OCI-LY1 (cell line): ENCODE measurements around the gene ZNF688.
A peak's percentile ranks its signal among the peaks of the same experiment; 100 is the strongest.

ENCODE experiments used
- H2AFZ ChIP-seq: fragments of 200-600 bp; sonication (generic), shearing (Covaris generic); 2 replicates; pipeline ENCODE4 v1.6.0; 2014; ENCODE audit warnings: antibody characterized with exemption, mild to moderate bottlenecking, low read length
- H3F3A ChIP-seq: fragments of 200-600 bp; sonication (generic), shearing (Covaris generic); 2 replicates; pipeline ENCODE4 v1.6.0; 2014; ENCODE audit warnings: mild to moderate bottlenecking, antibody characterized with exemption, low read length, moderate library complexity; ENCODE audit not compliant: insufficient read depth
- H3K27ac ChIP-seq: fragments of 200-600 bp; sonication (generic); 2 replicates; pipeline ENCODE4 v1.5.1; 2014; ENCODE audit warnings: low read length, mixed run types, mild to moderate bottlenecking, low read depth; ENCODE audit not compliant: poor library complexity, severe bottlenecking
- H3K27me3 ChIP-seq: fragments of 200-600 bp; sonication (generic); 2 replicates; pipeline ENCODE4 v1.6.0; 2014; ENCODE audit warnings: antibody characterized with exemption, mild to moderate bottlenecking, low read length, moderate library complexity; ENCODE audit not compliant: insufficient read depth
- H3K36me3 ChIP-seq: fragments of 200-600 bp; sonication (generic); 2 replicates; pipeline ENCODE4 v1.6.1; 2014; ENCODE audit warnings: mild to moderate bottlenecking, antibody characterized with exemption, low read length, moderate library complexity, mixed read lengths; ENCODE audit not compliant: insufficient read depth
- H3K4me1 ChIP-seq: fragments of 200-600 bp; sonication (generic); 2 replicates; pipeline ENCODE4 v1.5.1; 2014; ENCODE audit warnings: mild to moderate bottlenecking, low read length, moderate library complexity; ENCODE audit not compliant: insufficient read depth, severe bottlenecking
- H3K4me2 ChIP-seq: fragments of 200-600 bp; sonication (generic), shearing (Covaris generic); 2 replicates; pipeline ENCODE4 v1.6.1; 2014; ENCODE audit warnings: low read length
- H3K4me3 ChIP-seq: fragments of 200-600 bp; sonication (generic); 2 replicates; pipeline ENCODE4 v1.5.1; 2014; ENCODE audit warnings: low read length, low read depth, mild to moderate bottlenecking, mixed read lengths; ENCODE audit not compliant: poor library complexity, severe bottlenecking
- H3K79me2 ChIP-seq: fragments of 200-600 bp; shearing (Covaris generic); 2 replicates; pipeline ENCODE4 v1.6.1; 2016; ENCODE audit warnings: mixed run types, low read length, mixed read lengths; ENCODE audit not compliant: insufficient read depth
- H3K9ac ChIP-seq: fragments of 200-600 bp; sonication (generic), shearing (Covaris generic); 2 replicates; pipeline ENCODE4 v1.6.1; 2014; ENCODE audit warnings: mild to moderate bottlenecking, low read length, mixed read lengths
- H3K9me2 ChIP-seq: fragments of 200-600 bp; sonication (generic), shearing (Covaris generic); 2 replicates; pipeline ENCODE4 v1.6.1; 2014; ENCODE audit warnings: low read depth, mild to moderate bottlenecking, low read length, mixed read lengths
- H3K9me3 ChIP-seq: fragments of 200-600 bp; shearing (Covaris generic); 2 replicates; pipeline ENCODE4 v1.6.1; 2014; ENCODE audit warnings: low read length, mixed read lengths
- H4K20me1 ChIP-seq: fragments of 200-600 bp; sonication (generic), shearing (Covaris generic); 2 replicates; pipeline ENCODE4 v1.6.0; 2016; ENCODE audit warnings: mild to moderate bottlenecking, low read length; ENCODE audit not compliant: insufficient read depth
- CTCF ChIP-seq: fragments of 200-600 bp; sonication (generic), shearing (Covaris generic); IDR thresholded peaks from 2 replicates; pipeline ENCODE4 v1.5.1; 2017; ENCODE audit warnings: mild to moderate bottlenecking, antibody characterized with exemption, low read length, moderate library complexity, mixed read lengths
- EZH2 ChIP-seq: fragments of 200-600 bp; sonication (generic), shearing (Covaris generic); IDR thresholded peaks from 2 replicates; pipeline ENCODE4 v1.8.0; 2017; ENCODE audit warnings: borderline replicate concordance, mixed run types, mild to moderate bottlenecking, antibody characterized with exemption, low read length, moderate library complexity, mixed read lengths

Gene ZNF688

GRCh38 chr16:30521873-30522641, 49.5 kb downstream of the ZNF688 start:
- H2AFZ ChIP-seq, result no peak overlapping the region
- H3K9me2 ChIP-seq, result no peaks in the 10 kb centered on the region
- no peak overlapping the region for H3K9ac ChIP-seq
- peaks cover 6% of the 10 kb centered on the region; the same call in 1 of the 2 replicates for H3F3A ChIP-seq
- peak overlapping the region; percentile 38 for H3K27ac ChIP-seq
- no peak overlapping the region for H3K4me2 ChIP-seq
- H3K4me3 ChIP-seq, result no peak overlapping the region
- peaks cover 22% of the 10 kb centered on the region for H3K4me1 ChIP-seq
- TF ChIP-seq EZH2 (no peak), CTCF (no peak)
- no peaks in the 10 kb centered on the region for H4K20me1 ChIP-seq
- H3K79me2 ChIP-seq, result no peaks in the 10 kb centered on the region
- no peaks in the 10 kb centered on the region for H3K27me3 ChIP-seq
- H3K9me3 ChIP-seq, result no peaks in the 10 kb centered on the region
- peaks cover 45% of the 10 kb centered on the region for H3K36me3 ChIP-seq

DNA sequence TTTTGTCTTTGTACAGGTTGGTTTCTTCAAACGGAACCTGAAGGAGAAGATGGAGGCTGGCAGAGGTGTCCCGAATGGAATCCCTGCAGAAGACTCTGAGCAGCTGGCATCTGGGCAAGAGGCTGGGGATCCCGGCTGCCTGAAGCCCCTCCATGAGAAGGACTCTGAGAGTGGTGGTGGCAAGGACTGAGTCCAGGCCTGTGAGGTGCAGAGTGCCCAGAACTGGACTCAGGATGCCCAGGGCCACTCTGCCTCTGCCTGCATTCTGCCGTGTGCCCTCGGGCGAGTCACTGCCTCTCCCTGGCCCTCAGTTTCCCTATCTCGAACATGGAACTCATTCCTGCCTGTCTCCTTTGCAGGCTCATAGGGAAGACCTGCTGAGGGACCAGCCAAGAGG, 50.0 kb downstream of the ZNF688 start:
- H3F3A ChIP-seq, result peaks cover 6% of the 10 kb centered on the region; the same call in 1 of the 2 replicates
- peaks cover 22% of the 10 kb centered on the region for H3K4me1 ChIP-seq
- TF ChIP-seq CTCF (no peak), EZH2 (no peak)
- H3K9me2 ChIP-seq, result no peaks in the 10 kb centered on the region
- no peak overlapping the region for H3K9ac ChIP-seq
- no peaks in the 10 kb centered on the region for H3K79me2 ChIP-seq
- H3K9me3 ChIP-seq, result no peaks in the 10 kb centered on the region
- no peak overlapping the region for H3K4me3 ChIP-seq
- peaks cover 51% of the 10 kb centered on the region for H3K36me3 ChIP-seq
- no peak overlapping the region for H3K4me2 ChIP-seq
- H3K27me3 ChIP-seq, result no peaks in the 10 kb centered on the region
- H2AFZ ChIP-seq, result no peak overlapping the region
- no peaks in the 10 kb centered on the region for H4K20me1 ChIP-seq
- H3K27ac ChIP-seq, result peak overlapping the region; percentile 38
